Peyer's patch (tissue), 4 donors: ENCODE measurements around the gene ST7. TPM values are rescaled to one million over a fixed set of nuclear protein-coding genes. Genes with fewer than 3 reads are reported as not detected.
A peak's percentile ranks its signal among the peaks of the same experiment; 100 is the strongest.

Experiments used
- DNase-seq, 3 donors: peaks; one replicate each; pipeline ENCODE4 v3.0.0-alpha.2; 2017 to 2019
- H3K27ac ChIP-seq, 4 donors: fragments of 200-600 bp; sonication (generic); one replicate each; pipeline ENCODE4 v1.5.1; 2016 to 2019
- H3K27me3 ChIP-seq, 2 donors: fragments of 200-600 bp; sonication (generic); one replicate each; pipeline ENCODE4 v1.5.1; 2019
- H3K36me3 ChIP-seq, 3 donors: fragments of 200-600 bp; sonication (generic); one replicate each; pipeline ENCODE4 v1.5.1; 2016 to 2019
- H3K4me1 ChIP-seq, 4 donors: fragments of 200-600 bp; sonication (generic); one replicate each; pipeline ENCODE4 v1.5.1; 2016 to 2019
- H3K4me3 ChIP-seq, 4 donors: fragments of 200-600 bp; sonication (generic); 1 replicate in 3 of 4; 2 replicates in 1 of 4; pipeline ENCODE4 v1.5.1; 2016 to 2019; ENCODE audit warnings: mild to moderate bottlenecking in 1 of 4
- H3K9me3 ChIP-seq, 4 donors: fragments of 200-600 bp; sonication (generic); one replicate each; pipeline ENCODE4 v1.5.1; 2016 to 2019; ENCODE audit warnings: mild to moderate bottlenecking in 1 of 4
- POLR2A ChIP-seq, 2 donors: fragments of 450-650 bp; IDR thresholded peaks; one replicate each; pipeline ENCODE4 v1.5.1; 2017; ENCODE audit warnings: antibody characterized with exemption in 2 of 2, mild to moderate bottlenecking in 2 of 2, moderate library complexity in 2 of 2
- total RNA-seq, 4 donors: library from RNA; depleted of rRNA; stranded (reverse); fragments of >200 nt; gene quantifications; one replicate each; pipeline ENCODE4 v1.1.0, GENCODE V29; 2016
- TF ChIP-seq, protein P1 (sequence below), 6 experiments: fragments of 450-650 bp in 4 of 6; fragments of 200-600 bp in 2 of 6; sonication (generic) in 1 of 6; IDR thresholded peaks; one replicate each; pipeline ENCODE4 v1.5.1; 2017 to 2019; ENCODE audit warnings: antibody characterized with exemption in 6 of 6, mild to moderate bottlenecking in 3 of 6, moderate library complexity in 1 of 6

ST7 gene
- total RNA-seq, 4 donors from 2014 or later: 26.8 to 39.6 (median 29.8) TPM

GRCh38 chr7:117004899-117005298 lies 51.6 kb downstream of the ST7 start:
- Histone ChIP-seq H3K9me3 (no peaks in the 10 kb centered on the region), H3K4me3 (no peak overlapping the region), H3K27ac (no peak overlapping the region), H3K36me3 (no peaks in the 10 kb centered on the region), H3K4me1 (peaks cover 0 to 4% (median 0%) of the 10 kb centered on the region in 4 donors), H3K27me3 (no peaks in the 10 kb centered on the region)
- TF ChIP-seq POLR2A (IDR thresholded peaks at IDR 0.05): no peak
- TF ChIP-seq, protein P1, sequence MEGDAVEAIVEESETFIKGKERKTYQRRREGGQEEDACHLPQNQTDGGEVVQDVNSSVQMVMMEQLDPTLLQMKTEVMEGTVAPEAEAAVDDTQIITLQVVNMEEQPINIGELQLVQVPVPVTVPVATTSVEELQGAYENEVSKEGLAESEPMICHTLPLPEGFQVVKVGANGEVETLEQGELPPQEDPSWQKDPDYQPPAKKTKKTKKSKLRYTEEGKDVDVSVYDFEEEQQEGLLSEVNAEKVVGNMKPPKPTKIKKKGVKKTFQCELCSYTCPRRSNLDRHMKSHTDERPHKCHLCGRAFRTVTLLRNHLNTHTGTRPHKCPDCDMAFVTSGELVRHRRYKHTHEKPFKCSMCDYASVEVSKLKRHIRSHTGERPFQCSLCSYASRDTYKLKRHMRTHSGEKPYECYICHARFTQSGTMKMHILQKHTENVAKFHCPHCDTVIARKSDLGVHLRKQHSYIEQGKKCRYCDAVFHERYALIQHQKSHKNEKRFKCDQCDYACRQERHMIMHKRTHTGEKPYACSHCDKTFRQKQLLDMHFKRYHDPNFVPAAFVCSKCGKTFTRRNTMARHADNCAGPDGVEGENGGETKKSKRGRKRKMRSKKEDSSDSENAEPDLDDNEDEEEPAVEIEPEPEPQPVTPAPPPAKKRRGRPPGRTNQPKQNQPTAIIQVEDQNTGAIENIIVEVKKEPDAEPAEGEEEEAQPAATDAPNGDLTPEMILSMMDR (IDR thresholded peaks at IDR 0.05): no peak
- DNase-seq: no peak

DNA sequence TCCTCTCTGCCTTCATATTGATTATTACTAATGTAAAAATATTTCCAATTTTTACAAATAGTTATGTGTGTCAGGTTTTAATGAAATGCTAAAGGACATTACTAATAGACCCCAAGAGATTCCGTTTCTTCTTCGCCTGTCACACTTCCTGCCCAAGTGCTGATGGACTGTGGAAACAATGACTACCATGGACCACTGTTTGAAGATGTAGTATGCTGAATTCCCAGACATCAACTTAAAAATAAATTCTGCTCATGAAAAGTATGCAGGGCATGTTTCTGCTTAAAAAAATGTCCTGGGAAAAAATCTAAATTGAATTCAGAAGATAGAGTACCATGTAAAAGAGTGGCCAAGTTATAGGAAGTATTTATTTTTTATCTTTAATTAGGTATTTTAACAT lies 52.1 kb downstream of the ST7 start:
- peaks cover 0 to 4% (median 0%) of the 10 kb centered on the region in 4 donors for H3K4me1 ChIP-seq
- H3K9me3 ChIP-seq: no peaks in the 10 kb centered on the region
- H3K27ac ChIP-seq: no peak overlapping the region
- TF ChIP-seq, protein P1 (IDR thresholded peaks at IDR 0.05): no peak
- TF ChIP-seq POLR2A (IDR thresholded peaks at IDR 0.05): no peak
- no peak for DNase-seq
- H3K4me3 ChIP-seq: no peak overlapping the region
- H3K27me3 ChIP-seq: no peaks in the 10 kb centered on the region
- H3K36me3 ChIP-seq: no peaks in the 10 kb centered on the region

GRCh38 chr7:117006907-117007684 lies 53.8 kb downstream of the ST7 start:
- Histone ChIP-seq H3K27ac (no peak overlapping the region), H3K27me3 (no peaks in the 10 kb centered on the region), H3K36me3 (no peaks in the 10 kb centered on the region), H3K4me1 (peaks cover 0 to 4% (median 1%) of the 10 kb centered on the region in 4 donors), H3K4me3 (no peak overlapping the region), H3K9me3 (no peaks in the 10 kb centered on the region)
- TF ChIP-seq, protein P1 (IDR thresholded peaks at IDR 0.05): no peak
- TF ChIP-seq POLR2A (IDR thresholded peaks at IDR 0.05): no peak
- DNase-seq: no peak

DNA sequence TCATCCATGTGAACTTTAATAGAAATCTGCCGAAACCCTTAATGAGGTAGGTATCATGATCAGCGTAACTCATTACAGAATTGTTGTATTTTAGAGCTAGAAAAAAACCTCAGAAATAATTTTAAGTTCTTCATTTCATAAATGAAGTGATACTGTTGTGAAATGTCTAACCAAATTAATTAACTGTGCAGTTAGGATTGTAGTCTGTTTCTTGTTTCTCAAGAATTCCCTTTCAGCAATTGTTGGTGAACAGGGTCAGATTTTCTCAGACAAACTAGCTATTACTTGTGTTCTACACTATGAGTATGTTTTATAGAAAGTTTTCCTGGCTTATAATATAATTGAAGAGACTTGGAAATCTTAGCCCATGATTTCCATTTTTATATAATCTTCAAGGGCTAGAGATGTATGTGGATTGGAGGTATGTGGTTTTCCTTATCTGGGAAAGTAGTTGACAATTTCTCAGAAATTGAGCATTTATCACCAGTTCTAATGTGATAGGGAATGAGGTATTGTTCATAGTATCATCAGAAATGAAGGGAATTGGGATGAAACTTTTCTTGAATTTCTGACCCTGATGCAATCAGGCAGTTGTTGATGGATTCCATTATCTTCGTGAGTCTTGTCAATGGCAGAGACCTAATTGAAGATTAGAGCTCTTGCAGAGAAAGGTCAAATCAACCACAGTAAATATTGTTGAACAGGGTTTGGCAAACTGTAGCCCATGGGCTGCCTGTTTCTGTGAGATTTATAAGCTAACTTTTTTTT lies 55.0 kb downstream of the ST7 start:
- Histone ChIP-seq H3K4me3 (no peak overlapping the region), H3K36me3 (no peaks in the 10 kb centered on the region), H3K9me3 (no peaks in the 10 kb centered on the region), H3K27ac (no peak overlapping the region), H3K27me3 (no peaks in the 10 kb centered on the region), H3K4me1 (peaks cover 0 to 4% (median 1%) of the 10 kb centered on the region in 4 donors)
- no peak for DNase-seq
- TF ChIP-seq POLR2A (IDR thresholded peaks at IDR 0.05): no peak
- TF ChIP-seq, protein P1 (IDR thresholded peaks at IDR 0.05): no peak

DNA sequence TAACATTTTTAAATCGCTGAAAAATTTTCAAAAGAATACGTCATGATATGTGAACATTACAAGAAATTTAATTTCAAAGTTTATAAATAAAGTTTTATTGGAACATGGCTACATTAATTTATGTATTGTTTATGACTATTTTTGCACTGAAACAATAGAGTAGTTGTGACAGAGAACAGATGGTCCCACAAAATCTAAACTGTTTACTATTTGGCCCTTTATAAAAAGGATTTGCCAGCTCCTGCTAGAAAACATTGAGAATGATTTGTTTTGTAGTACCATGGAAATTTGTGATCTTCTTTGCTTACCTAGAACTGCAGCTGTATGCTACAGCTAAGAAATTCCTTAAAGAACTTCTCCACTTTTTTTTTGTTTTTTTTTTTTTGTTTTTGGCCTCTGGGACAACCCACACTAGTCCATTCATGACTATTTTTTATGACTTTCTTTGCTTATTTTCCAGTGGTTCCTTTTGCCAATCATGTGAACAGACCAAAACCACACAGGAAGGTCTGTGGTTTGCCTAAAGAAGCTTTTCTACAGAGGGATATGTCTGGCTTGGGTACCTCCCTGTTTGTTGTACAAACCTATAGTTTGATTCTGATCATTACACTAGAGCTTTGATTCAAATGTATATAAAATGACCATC lies 55.7 kb downstream of the ST7 start:
- Histone ChIP-seq H3K4me3 (no peak overlapping the region), H3K27ac (no peak overlapping the region), H3K36me3 (no peaks in the 10 kb centered on the region), H3K9me3 (no peaks in the 10 kb centered on the region), H3K27me3 (no peaks in the 10 kb centered on the region), H3K4me1 (peaks cover 0 to 4% (median 1%) of the 10 kb centered on the region in 4 donors)
- peak in 1 of 3 donors; percentile 41 for DNase-seq
- TF ChIP-seq, protein P1 (IDR thresholded peaks at IDR 0.05): no peak
- no peak for TF ChIP-seq POLR2A (IDR thresholded peaks at IDR 0.05)
